B cell (primary cell): ENCODE measurements around the gene CYP17A1. TPM values are rescaled to one million over a fixed set of nuclear protein-coding genes. Genes with fewer than 3 reads are reported as not detected.

ENCODE experiments used
- ATAC-seq: fragments of 200-7000 bp; cut with Tn5 transposase; one replicate; pipeline ENCODE4 v1.10.0; 2021; ENCODE audit warnings: low read depth, mild to moderate bottlenecking, moderate number of reproducible peaks, moderate library complexity
- CTCF ChIA-PET: fragments of 350-600 bp; sonication (Branson Sonifier 250); formaldehyde crosslinking; loops from one replicate; lab custom pipeline; 2021; ENCODE audit warnings: antibody characterized with exemption, inconsistent platforms; lab: Charles Lee
- POLR2A ChIA-PET: fragments of 350-600 bp; sonication (Branson Sonifier 250); formaldehyde crosslinking; loops from one replicate; lab custom pipeline; 2021; ENCODE audit warnings: antibody characterized with exemption; lab: Charles Lee
- DNase-seq: peaks from one replicate; pipeline ENCODE4 v3.0.0; 2013
- H2AFZ ChIP-seq: 2 replicates; pipeline ENCODE4 v1.6.1; 2012; ENCODE audit warnings: mild to moderate bottlenecking, low read depth, low read length; ENCODE audit not compliant: insufficient read depth, poor library complexity, severe bottlenecking
- H3K27ac ChIP-seq, 2 donors: 1 replicate in 1 of 2; 2 replicates in 1 of 2; pipeline ENCODE4 v1.5.1; 2012 to 2013; ENCODE audit warnings: low read length in 2 of 2, mild to moderate bottlenecking in 2 of 2, moderate library complexity in 1 of 2
- H3K27me3 ChIP-seq, 4 experiments: fragments of 200-600 bp in 1 of 4; sonication (generic) in 1 of 4; replicated peaks in 1 of 4; 1 replicate in 2 of 4; 2 replicates in 2 of 4; pipeline versions ENCODE4 v1.6.1 to v1.7.0; 2013 to 2016; ENCODE audit warnings: low read length in 3 of 4, mild to moderate bottlenecking in 2 of 4, mixed read lengths in 1 of 4, moderate library complexity in 1 of 4; ENCODE audit not compliant: insufficient read depth in 4 of 4, control insufficient read depth in 3 of 4; ENCODE audit errors: control extremely low read depth in 1 of 4
- H3K36me3 ChIP-seq, 2 experiments: replicated peaks in 1 of 2; 1 replicate in 1 of 2; 2 replicates in 1 of 2; pipeline versions ENCODE4 v1.6.1 to v1.7.1; 2013; ENCODE audit warnings: low read length in 1 of 2; ENCODE audit not compliant: insufficient read depth in 2 of 2, control insufficient read depth in 1 of 2; ENCODE audit errors: control extremely low read depth in 1 of 2, extremely low read depth in 1 of 2
- H3K4me1 ChIP-seq, 2 donors: fragments of 200-600 bp in 1 of 2; sonication (generic) in 1 of 2; 1 replicate in 1 of 2; 2 replicates in 1 of 2; pipeline versions ENCODE4 v1.5.1 to v1.6.1; 2013 to 2017; ENCODE audit warnings: low read length in 2 of 2; ENCODE audit not compliant: control insufficient read depth in 2 of 2, insufficient read depth in 2 of 2
- H3K4me2 ChIP-seq: replicated peaks from 2 replicates; pipeline ENCODE3; 2012; ENCODE audit warnings: mild to moderate bottlenecking, low read depth, low read length; ENCODE audit not compliant: poor library complexity, severe bottlenecking
- H3K4me3 ChIP-seq, 5 experiments: fragments of 200-600 bp in 1 of 5; sonication (generic) in 1 of 5; 1 replicate in 3 of 5; 2 replicates in 2 of 5; pipeline versions ENCODE4 v1.5.1 to v1.7.0; 2011 to 2016; ENCODE audit warnings: low read length in 4 of 5, mild to moderate bottlenecking in 4 of 5, low read depth in 2 of 5, control low read depth in 1 of 5, moderate library complexity in 1 of 5; ENCODE audit not compliant: insufficient read depth in 1 of 5; ENCODE audit errors: control extremely low read depth in 1 of 5, extremely low read depth in 1 of 5
- H3K79me2 ChIP-seq: fragments of 200-600 bp; sonication (generic); one replicate; pipeline ENCODE4 v1.6.0; 2016; ENCODE audit warnings: low read length; ENCODE audit not compliant: control insufficient read depth, insufficient read depth
- H3K9ac ChIP-seq: fragments of 200-600 bp; sonication (generic); 2 replicates; pipeline ENCODE4 v1.6.1; 2017; ENCODE audit warnings: mild to moderate bottlenecking, low read length, moderate library complexity
- H3K9me3 ChIP-seq, 3 donors: one replicate each; pipeline versions ENCODE4 v1.6.1 to v1.7.1; 2013; ENCODE audit warnings: low read length in 2 of 3; ENCODE audit not compliant: control insufficient read depth in 2 of 3, insufficient read depth in 1 of 3; ENCODE audit errors: control extremely low read depth in 1 of 3
- H4K20me1 ChIP-seq: 2 replicates; pipeline ENCODE4 v1.6.0; 2012; ENCODE audit warnings: mild to moderate bottlenecking, low read length; ENCODE audit not compliant: insufficient read depth, control insufficient read depth, poor library complexity, severe bottlenecking
- H3K27ac Mint-ChIP-seq: one replicate; pipeline ENCODE4 v1.8.0; 2021; ENCODE audit warnings: mixed read lengths
- H3K27me3 Mint-ChIP-seq: one replicate; pipeline ENCODE4 v1.8.0; 2021; ENCODE audit warnings: mixed read lengths
- H3K4me1 Mint-ChIP-seq: one replicate; pipeline ENCODE4 v1.8.0; 2021; ENCODE audit warnings: mixed read lengths
- H3K4me3 Mint-ChIP-seq: one replicate; pipeline ENCODE4 v1.8.0; 2021; ENCODE audit warnings: mixed read lengths
- H3K9me3 Mint-ChIP-seq: one replicate; pipeline ENCODE4 v1.8.0; 2022; ENCODE audit warnings: mixed read lengths; ENCODE audit not compliant: insufficient read depth
- EZH2 ChIP-seq: IDR thresholded peaks from 2 replicates; pipeline ENCODE4 v1.6.1; 2012; ENCODE audit warnings: borderline replicate concordance, low read depth, mild to moderate bottlenecking, moderate library complexity, low read length; ENCODE audit not compliant: insufficient read depth, poor library complexity, severe bottlenecking
- WGBS: methylation state at CpG from one replicate; pipeline ENCODE4 v1.1.5; 2013; ENCODE audit warnings: missing lambda C conversion rate; ENCODE audit not compliant: insufficient coverage; 5-methylcytosine and 5-hydroxymethylcytosine counted together
- intact Hi-C: fragments of 100-400 bp; cut with micrococcal nuclease; formaldehyde crosslinking; loops from one replicate; pipeline ENCODE4 v1.10.0; 2022
- polyA plus RNA-seq: library from polyadenylated mRNA; depleted of rRNA; stranded (reverse); fragments of >200 nt; gene quantifications from 2 replicates; pipeline ENCODE4 v1.2.3, GENCODE V29; 2012
- total RNA-seq, 2 donors: library from RNA; stranded (reverse); fragments of 120-200 nt in 1 of 2; gene quantifications; 1 replicate in 1 of 2; 2 replicates in 1 of 2; pipeline versions ENCODE4 v1.2.3 to v1.2.4, GENCODE V29; 2013 to 2022
- TF ChIP-seq, protein P1 (sequence below): fragments of 200-600 bp; IDR thresholded peaks from one replicate; pipeline ENCODE4 v1.8.0; 2022; ENCODE audit warnings: antibody characterized with exemption, mild to moderate bottlenecking

Gene CYP17A1
- total and polyA plus RNA-seq, 2 donors (not counting 1 experiment from before 2014, with no cell fraction given), result not detected

DNA sequence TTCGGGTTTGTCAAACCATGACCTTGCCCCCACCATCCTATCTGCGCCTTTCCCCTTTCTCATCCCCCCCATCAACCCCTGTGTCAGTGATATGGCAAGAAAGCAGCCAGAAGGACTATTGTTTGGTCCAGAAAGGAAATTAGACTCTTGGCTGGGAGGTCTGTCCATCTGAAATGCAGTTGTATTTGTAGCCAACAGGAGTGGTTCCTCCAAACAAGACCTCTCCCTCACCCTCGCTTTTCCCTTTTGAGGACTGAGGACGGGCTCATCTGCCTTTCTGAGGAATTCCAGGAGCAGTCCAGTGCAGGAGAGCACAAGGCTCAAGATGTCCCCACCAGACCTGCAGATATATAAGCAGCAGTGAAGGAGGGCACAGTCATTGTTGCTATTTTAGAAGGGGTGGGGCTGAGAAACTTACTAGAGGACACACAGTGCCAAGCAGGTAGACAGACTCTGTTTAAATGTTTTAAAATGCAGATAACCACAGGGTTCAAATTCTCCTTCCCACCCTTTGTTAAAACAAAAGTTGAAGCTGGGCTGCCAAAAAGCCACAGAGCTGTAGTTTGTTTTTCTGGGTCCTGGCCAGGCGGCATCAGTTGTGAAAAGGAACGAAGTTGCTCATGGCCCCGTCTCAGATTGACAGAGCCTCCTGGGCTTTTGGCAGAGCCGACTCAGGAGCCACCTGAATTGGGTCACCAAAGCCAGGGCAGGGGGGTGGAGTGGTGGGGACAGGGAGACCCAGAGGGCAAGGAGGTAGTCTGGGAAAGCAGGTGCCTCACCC, 37.3 kb downstream of the CYP17A1 start:
- Mint-ChIP-seq H3K27me3 (no peaks in the 10 kb centered on the region), H3K4me1 (peaks cover 58% of the 10 kb centered on the region), H3K9me3 (no peaks in the 10 kb centered on the region), H3K4me3 (no peak overlapping the region), H3K27ac (peak overlapping the region; percentile 75)
- no peak overlapping the region for H2AFZ ChIP-seq
- POLR2A ChIA-PET, result no interaction called here
- CTCF ChIA-PET, result no interaction called here
- H3K36me3 ChIP-seq, result peaks cover 0 to 50% of the 10 kb centered on the region in 2 experiments
- no peak overlapping the region for H3K4me2 ChIP-seq
- no peak for DNase-seq
- no peak for TF ChIP-seq EZH2
- TF ChIP-seq, protein P1, sequence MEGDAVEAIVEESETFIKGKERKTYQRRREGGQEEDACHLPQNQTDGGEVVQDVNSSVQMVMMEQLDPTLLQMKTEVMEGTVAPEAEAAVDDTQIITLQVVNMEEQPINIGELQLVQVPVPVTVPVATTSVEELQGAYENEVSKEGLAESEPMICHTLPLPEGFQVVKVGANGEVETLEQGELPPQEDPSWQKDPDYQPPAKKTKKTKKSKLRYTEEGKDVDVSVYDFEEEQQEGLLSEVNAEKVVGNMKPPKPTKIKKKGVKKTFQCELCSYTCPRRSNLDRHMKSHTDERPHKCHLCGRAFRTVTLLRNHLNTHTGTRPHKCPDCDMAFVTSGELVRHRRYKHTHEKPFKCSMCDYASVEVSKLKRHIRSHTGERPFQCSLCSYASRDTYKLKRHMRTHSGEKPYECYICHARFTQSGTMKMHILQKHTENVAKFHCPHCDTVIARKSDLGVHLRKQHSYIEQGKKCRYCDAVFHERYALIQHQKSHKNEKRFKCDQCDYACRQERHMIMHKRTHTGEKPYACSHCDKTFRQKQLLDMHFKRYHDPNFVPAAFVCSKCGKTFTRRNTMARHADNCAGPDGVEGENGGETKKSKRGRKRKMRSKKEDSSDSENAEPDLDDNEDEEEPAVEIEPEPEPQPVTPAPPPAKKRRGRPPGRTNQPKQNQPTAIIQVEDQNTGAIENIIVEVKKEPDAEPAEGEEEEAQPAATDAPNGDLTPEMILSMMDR, result no peak
- no peaks in the 10 kb centered on the region for H3K9me3 ChIP-seq
- over 99% methylated on average over 7 of the region's 8 CpGs for WGBS
- ATAC-seq, result no peak
- peaks cover 30 to 35% of the 10 kb centered on the region in 2 donors for H3K4me1 ChIP-seq
- peaks cover 21% of the 10 kb centered on the region for H4K20me1 ChIP-seq
- intact Hi-C loops, result loop anchor here (10.0 kb wide), 1 partner anchor 55 kb away; the partner anchor contains the start of gene WBP1L
- no peaks in the 10 kb centered on the region for H3K27me3 ChIP-seq
- H3K27ac ChIP-seq, result no peak overlapping the region
- H3K9ac ChIP-seq, result no peak overlapping the region
- no peak overlapping the region for H3K4me3 ChIP-seq
- H3K79me2 ChIP-seq, result peaks cover 88% of the 10 kb centered on the region
